Gastrocnemius medialis (tissue), 4 donors: ENCODE results near the gene ALDH6A1. TPM values are rescaled to one million over a fixed set of nuclear protein-coding genes. Genes with fewer than 3 reads are reported as not detected.

Experiments
- ATAC-seq, 2 donors: fragments of 150-250 bp; one replicate each; pipeline ENCODE4 v1.9.1; 2016
- DNase-seq, 2 donors: peaks; one replicate each; pipeline ENCODE4 v3.0.0-alpha.2; 2019
- H3K27ac ChIP-seq, 4 donors: fragments of 200-600 bp; sonication (generic); 1 replicate in 1 of 4; 2 replicates in 3 of 4; pipeline ENCODE4 v1.5.1; 2016 to 2018; ENCODE audit warnings: mild to moderate bottlenecking in 2 of 4, moderate library complexity in 1 of 4
- H3K27me3 ChIP-seq, 3 donors: fragments of 200-600 bp; sonication (generic) in 2 of 3; 1 replicate in 1 of 3; 2 replicates in 2 of 3; pipeline versions ENCODE4 v1.5.1 to v1.6.0; 2016 to 2019; ENCODE audit warnings: mild to moderate bottlenecking in 1 of 3, moderate library complexity in 1 of 3
- H3K36me3 ChIP-seq, 2 donors: fragments of 200-600 bp; sonication (generic) in 1 of 2; one replicate each; pipeline ENCODE4 v1.5.1; 2017 to 2018
- H3K4me1 ChIP-seq, 2 donors: fragments of 200-600 bp; sonication (generic) in 1 of 2; one replicate each; pipeline ENCODE4 v1.5.1; 2016 to 2017; ENCODE audit warnings: mild to moderate bottlenecking in 2 of 2
- H3K4me3 ChIP-seq, 4 donors: fragments of 200-600 bp; sonication (generic) in 3 of 4; 1 replicate in 1 of 4; 2 replicates in 3 of 4; pipeline ENCODE4 v1.5.1; 2016 to 2019; ENCODE audit warnings: mild to moderate bottlenecking in 2 of 4
- H3K9me3 ChIP-seq, 3 donors: fragments of 200-600 bp; sonication (generic) in 2 of 3; 1 replicate in 1 of 3; 2 replicates in 2 of 3; pipeline ENCODE4 v1.5.1; 2016 to 2019
- POLR2A ChIP-seq, 2 donors: fragments of 450-650 bp; IDR thresholded peaks; one replicate each; pipeline ENCODE4 v1.6.1; 2017; ENCODE audit warnings: antibody characterized with exemption in 2 of 2, mild to moderate bottlenecking in 2 of 2, moderate library complexity in 2 of 2
- in situ Hi-C, 4 donors: fragments of 200-750 bp; cut with MboI; loops; one replicate each; pipeline versions ENCODE4 v1.15.0 to v1.8.0; 2017; ENCODE audit warnings: low sequenced_read_pairs in 4 of 4
- intact Hi-C: fragments of 100-400 bp; cut with DNase I; formaldehyde crosslinking; loops from one replicate; pipeline ENCODE4 v1.15.1; 2023; ENCODE audit warnings: low total_unique reads
- total RNA-seq, 4 donors: library from RNA; depleted of rRNA; stranded (reverse); fragments of >200 nt; gene quantifications; one replicate each; pipeline versions ENCODE4 v1.1.0 to v1.2.3, GENCODE V29; 2016
- TF ChIP-seq, protein P1 (sequence below), 5 experiments: fragments of 450-650 bp in 3 of 5; fragments of 200-600 bp in 2 of 5; sonication (generic) in 2 of 5; IDR thresholded peaks in 4 of 5; conservative IDR thresholded peaks in 1 of 5; 1 replicate in 4 of 5; 2 replicates in 1 of 5; pipeline ENCODE4 v1.5.1; 2016 to 2019; ENCODE audit warnings: antibody characterized with exemption in 5 of 5, mild to moderate bottlenecking in 3 of 5, moderate library complexity in 3 of 5

Gene ALDH6A1
- total RNA-seq, 4 donors from 2014 or later: 5.9 to 26.3 (median 20.3) TPM

DNA sequence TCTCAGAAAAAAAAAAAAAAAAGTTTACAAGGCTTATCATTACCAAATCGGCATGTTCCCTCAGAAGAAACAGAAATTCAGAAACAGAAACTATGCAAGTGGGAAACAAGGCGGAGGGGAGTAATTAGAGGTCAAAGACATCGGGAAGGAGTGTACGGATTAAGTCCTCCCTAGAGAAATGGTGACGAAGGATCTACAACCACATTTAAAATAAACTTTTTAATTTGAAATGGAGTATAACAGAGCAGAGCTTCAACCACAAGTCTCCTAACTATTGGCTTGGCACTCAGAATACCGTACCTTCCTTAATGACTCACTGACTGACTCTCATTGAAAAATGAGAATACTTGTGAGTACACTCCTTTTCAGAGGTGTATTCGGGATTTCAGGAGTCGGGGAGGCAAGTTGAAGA, 66.1 kb downstream of the ALDH6A1 start:
- no peaks in the 10 kb centered on the region for H3K36me3 ChIP-seq

DNA sequence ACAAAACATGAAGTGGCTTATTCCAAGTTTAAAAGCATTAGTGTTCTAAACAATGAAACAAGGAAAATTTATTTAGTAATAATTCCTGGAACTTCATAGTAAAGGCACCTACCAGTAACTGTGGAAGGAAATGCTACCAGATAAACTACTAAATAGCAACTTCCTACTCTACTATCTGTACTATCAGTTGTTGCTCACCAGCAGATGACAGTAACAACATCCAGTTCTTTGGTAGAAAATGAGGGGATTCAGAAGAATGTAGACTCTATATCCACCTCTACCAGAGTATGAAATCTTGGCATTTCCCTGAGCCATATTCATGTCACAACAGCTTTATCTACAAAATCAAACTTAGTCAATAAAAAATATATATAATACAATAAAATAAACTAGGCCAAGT, 68.3 kb downstream of the ALDH6A1 start:
- peaks cover 6 to 12% of the 10 kb centered on the region in 2 donors for H3K4me1 ChIP-seq
- in situ Hi-C loops (no loop called here), intact Hi-C loops (loop anchor here (5.0 kb wide), 2 partner anchors 129 to 476 kb away; partner anchors contain the start of genes ISCA2, NPC2 and ZNF410)
- H3K27me3 ChIP-seq: no peaks in the 10 kb centered on the region
- DNase-seq: no peak
- ATAC-seq: no peak
- H3K4me3 ChIP-seq: no peak overlapping the region
- TF ChIP-seq POLR2A (IDR thresholded peaks at IDR 0.05): no peak
- TF ChIP-seq, protein P1, sequence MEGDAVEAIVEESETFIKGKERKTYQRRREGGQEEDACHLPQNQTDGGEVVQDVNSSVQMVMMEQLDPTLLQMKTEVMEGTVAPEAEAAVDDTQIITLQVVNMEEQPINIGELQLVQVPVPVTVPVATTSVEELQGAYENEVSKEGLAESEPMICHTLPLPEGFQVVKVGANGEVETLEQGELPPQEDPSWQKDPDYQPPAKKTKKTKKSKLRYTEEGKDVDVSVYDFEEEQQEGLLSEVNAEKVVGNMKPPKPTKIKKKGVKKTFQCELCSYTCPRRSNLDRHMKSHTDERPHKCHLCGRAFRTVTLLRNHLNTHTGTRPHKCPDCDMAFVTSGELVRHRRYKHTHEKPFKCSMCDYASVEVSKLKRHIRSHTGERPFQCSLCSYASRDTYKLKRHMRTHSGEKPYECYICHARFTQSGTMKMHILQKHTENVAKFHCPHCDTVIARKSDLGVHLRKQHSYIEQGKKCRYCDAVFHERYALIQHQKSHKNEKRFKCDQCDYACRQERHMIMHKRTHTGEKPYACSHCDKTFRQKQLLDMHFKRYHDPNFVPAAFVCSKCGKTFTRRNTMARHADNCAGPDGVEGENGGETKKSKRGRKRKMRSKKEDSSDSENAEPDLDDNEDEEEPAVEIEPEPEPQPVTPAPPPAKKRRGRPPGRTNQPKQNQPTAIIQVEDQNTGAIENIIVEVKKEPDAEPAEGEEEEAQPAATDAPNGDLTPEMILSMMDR (IDR thresholded peaks at IDR 0.05 in 4 of 5, conservative IDR thresholded peaks at IDR 0.05 in 1 of 5): no peak
- no peak overlapping the region for H3K27ac ChIP-seq
- no peaks in the 10 kb centered on the region for H3K9me3 ChIP-seq
- peaks cover 0 to 5% of the 10 kb centered on the region in 2 donors for H3K36me3 ChIP-seq

More for the DNA sequence above, 66.1 kb downstream of the ALDH6A1 start:
- no peaks in the 10 kb centered on the region for H3K27me3 ChIP-seq
- ATAC-seq: peak; percentile 31 to 33
- intact Hi-C loops (loop anchor here (2.0 to 5.0 kb wide), 3 partner anchors 131 to 474 kb away; partner anchors contain the start of genes ISCA2, NPC2 and ZNF410), in situ Hi-C loops (no loop called here)
- H3K4me3 ChIP-seq: peak overlapping the region; percentile 66 to 94 (median 86)
- peaks cover 6 to 12% of the 10 kb centered on the region in 2 donors for H3K4me1 ChIP-seq
- no peak for DNase-seq
- peak overlapping the region; percentile 90 to 100 (median 98) for H3K27ac ChIP-seq
- H3K9me3 ChIP-seq: no peaks in the 10 kb centered on the region
- TF ChIP-seq, protein P1 (IDR thresholded peaks at IDR 0.05 in 4 of 5, conservative IDR thresholded peaks at IDR 0.05 in 1 of 5): no peak
- no peak for TF ChIP-seq POLR2A (IDR thresholded peaks at IDR 0.05)

DNA sequence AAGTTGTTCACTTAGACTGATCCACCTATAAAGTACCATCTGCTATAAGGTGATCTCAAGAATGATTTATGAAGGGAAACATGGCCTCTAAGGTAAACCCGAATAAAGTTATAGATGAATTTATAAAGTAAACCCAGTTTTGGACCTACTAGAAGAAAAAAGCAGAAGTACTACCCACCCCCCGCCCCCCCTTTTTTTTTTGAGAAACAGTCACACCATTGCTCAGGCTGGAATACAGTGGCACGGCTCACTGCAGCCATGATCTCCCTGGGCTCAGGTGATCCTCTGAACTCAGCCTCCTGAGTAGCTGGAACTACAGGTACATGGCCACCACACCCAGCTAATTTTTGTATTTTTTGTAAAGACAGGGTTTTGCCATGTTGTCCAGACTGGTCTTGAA, 69.1 kb downstream of the ALDH6A1 start:
- no peaks in the 10 kb centered on the region for H3K9me3 ChIP-seq
- peaks cover 6 to 12% of the 10 kb centered on the region in 2 donors for H3K4me1 ChIP-seq
- no peak for DNase-seq
- in situ Hi-C loops (no loop called here), intact Hi-C loops (loop anchor here (5.0 kb wide), 2 partner anchors 128 to 477 kb away; partner anchors contain the start of genes ISCA2, NPC2 and ZNF410)
- no peak for TF ChIP-seq POLR2A (IDR thresholded peaks at IDR 0.05)
- TF ChIP-seq, protein P1 (IDR thresholded peaks at IDR 0.05 in 4 of 5, conservative IDR thresholded peaks at IDR 0.05 in 1 of 5): no peak
- no peak overlapping the region for H3K4me3 ChIP-seq
- no peaks in the 10 kb centered on the region for H3K27me3 ChIP-seq
- H3K36me3 ChIP-seq: peaks cover 0 to 13% of the 10 kb centered on the region in 2 donors
- no peak overlapping the region for H3K27ac ChIP-seq
- no peak for ATAC-seq

DNA sequence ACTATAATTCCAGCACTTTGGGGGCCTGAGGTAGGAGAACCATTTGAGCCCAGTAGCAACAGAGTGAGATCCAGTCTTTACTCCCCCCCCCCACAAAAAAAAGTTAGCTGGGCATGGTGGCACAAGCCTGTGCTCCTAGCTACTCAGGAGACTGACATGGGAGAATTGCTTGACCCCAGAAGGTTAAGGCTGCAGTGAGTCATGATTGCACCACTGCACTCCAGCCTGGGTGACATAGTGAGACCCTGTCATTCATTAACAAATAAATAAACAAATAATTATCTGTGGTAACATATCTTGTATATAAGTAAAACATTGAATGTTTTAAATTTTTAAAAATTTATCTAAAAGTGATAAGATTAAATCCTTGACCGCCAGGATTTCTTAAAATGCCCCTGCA, 70.0 kb downstream of the ALDH6A1 start:
- Histone ChIP-seq H3K9me3 (no peaks in the 10 kb centered on the region), H3K36me3 (peaks cover 0 to 22% of the 10 kb centered on the region in 2 donors), H3K4me3 (no peak overlapping the region), H3K4me1 (peaks cover under 1 to 6% of the 10 kb centered on the region in 2 donors), H3K27ac (no peak overlapping the region), H3K27me3 (no peaks in the 10 kb centered on the region)
- DNase-seq: no peak
- no peak for TF ChIP-seq POLR2A (IDR thresholded peaks at IDR 0.05)
- TF ChIP-seq, protein P1 (IDR thresholded peaks at IDR 0.05 in 4 of 5, conservative IDR thresholded peaks at IDR 0.05 in 1 of 5): no peak
- in situ Hi-C loops: no loop called here
- intact Hi-C loops: no loop called here
- no peak for ATAC-seq
